HepG2 (cell line): ENCODE results near the gene SIKE1. TPM values are rescaled to one million over a fixed set of nuclear protein-coding genes. Genes with fewer than 3 reads are reported as not detected.

Experiments
- BCL3 ChIP-seq: sonication (generic); formaldehyde crosslinking; IDR thresholded peaks from 2 replicates; pipeline ENCODE4 v1.5.1; 2020; ENCODE audit warnings: mild to moderate bottlenecking, missing genetic modification reagents, moderate library complexity
- CEBPZ ChIP-seq: IDR thresholded peaks from 2 replicates; pipeline ENCODE4 v1.6.1; 2012; ENCODE audit warnings: low read length, improper control_type of control experiment
- CREB3 ChIP-seq: sonication (generic); formaldehyde crosslinking; IDR thresholded peaks from 2 replicates; pipeline ENCODE4 v1.5.0; 2020; ENCODE audit warnings: missing genetic modification reagents
- GRHL1 ChIP-seq: sonication (generic); formaldehyde crosslinking; conservative IDR thresholded peaks from 2 replicates; pipeline ENCODE4 v1.8.0; 2022; ENCODE audit warnings: missing genetic modification reagents
- MAFK ChIP-seq, 2 experiments: IDR thresholded peaks in 1 of 2; conservative IDR thresholded peaks in 1 of 2; 2 replicates each; pipeline ENCODE4 v1.6.1; 2011; ENCODE audit warnings: improper control_type of control experiment in 2 of 2, low read length in 2 of 2
- MTA1 ChIP-seq: sonication (generic); formaldehyde crosslinking; IDR thresholded peaks from 2 replicates; pipeline ENCODE4 v1.4.0; 2020; ENCODE audit warnings: missing genetic modification reagents, mild to moderate bottlenecking, borderline replicate concordance
- PAXIP1 ChIP-seq: sonication (generic); formaldehyde crosslinking; conservative IDR thresholded peaks from 2 replicates; pipeline ENCODE4 v1.4.0; 2020; ENCODE audit warnings: mild to moderate bottlenecking, missing genetic modification reagents, moderate library complexity
- TCF7L2 ChIP-seq: IDR thresholded peaks from 2 replicates; pipeline ENCODE4 v1.6.1; 2011; ENCODE audit warnings: mild to moderate bottlenecking, low read depth, low read length, moderate library complexity
- TEF ChIP-seq: sonication (generic); formaldehyde crosslinking; IDR thresholded peaks from 2 replicates; pipeline ENCODE4 v1.5.0; 2020; ENCODE audit warnings: missing genetic modification reagents
- TGIF2 ChIP-seq: IDR thresholded peaks from 2 replicates; pipeline ENCODE4 v1.6.1; 2016; ENCODE audit warnings: control low read depth, missing compliant biosample characterization
- ZBTB3 ChIP-seq: sonication (generic); formaldehyde crosslinking; IDR thresholded peaks from 2 replicates; pipeline ENCODE4 v1.4.0; 2020; ENCODE audit warnings: low read depth, mild to moderate bottlenecking, moderate library complexity, missing genetic modification reagents, borderline replicate concordance
- ZNF10 ChIP-seq: sonication (generic); formaldehyde crosslinking; IDR thresholded peaks from 2 replicates; pipeline ENCODE4 v1.4.0; 2020; ENCODE audit warnings: mild to moderate bottlenecking, low read depth, missing genetic modification reagents, borderline replicate concordance
- ZNF253 ChIP-seq: sonication (generic); formaldehyde crosslinking; IDR thresholded peaks from 2 replicates; pipeline ENCODE4 v1.8.0; 2022; ENCODE audit warnings: mild to moderate bottlenecking, missing genetic modification reagents, borderline replicate concordance
- ZNF256 ChIP-seq: sonication (generic); formaldehyde crosslinking; conservative IDR thresholded peaks from 2 replicates; pipeline ENCODE4 v1.4.0; 2020; ENCODE audit warnings: missing genetic modification reagents
- ZNF260 ChIP-seq: sonication (generic); formaldehyde crosslinking; IDR thresholded peaks from 2 replicates; pipeline ENCODE4 v1.4.0; 2020; ENCODE audit warnings: missing genetic modification reagents, low read depth, mild to moderate bottlenecking, borderline replicate concordance
- polyA plus RNA-seq, 8 experiments: library from polyadenylated mRNA; depleted of rRNA in 3 of 8; stranded (reverse) in 7 of 8; unstranded in 1 of 8; fragments of >200 nt; fragmentation: Illumina TruSeq in 4 of 8; extraction: Trizol in 4 of 8; gene quantifications; 2 replicates each; pipeline versions ENCODE4 v1.2.1 to v1.2.3, GENCODE V29; 2011 to 2016; ENCODE audit warnings: low read depth in 4 of 8, missing spikeins in 1 of 8, mixed read lengths in 1 of 8; ENCODE audit not compliant: insufficient read depth in 1 of 8
- total RNA-seq, 5 experiments: library from RNA; depleted of rRNA; stranded (reverse); fragments of >200 nt; fragmentation: Illumina TruSeq; extraction: Trizol; gene quantifications; 2 replicates each; pipeline ENCODE4 v1.2.3, GENCODE V29; 2016; ENCODE audit warnings: low read depth in 1 of 5

SIKE1 gene
- total and polyA plus RNA-seq, 2 of the 13 experiments (the other 11 are each of a cell fraction or from before 2014, with no cell fraction given): 36.5 to 58.4 TPM

- peak; percentile 91 for TF ChIP-seq BCL3 (CRISPR knock-in tag)
- TF ChIP-seq TGIF2 (CRISPR knock-in tag): peak; percentile 30; the same call in 1 of the 2 replicates
- 0 out of 4 replicates have a peak, but pooled peaks of 1 of the 2 experiments have one; percentile 0 for TF ChIP-seq MAFK (conservative IDR thresholded peaks at IDR 0.05 in 1 of 2, IDR thresholded peaks at IDR 0.05 in 1 of 2; ENCODE audit: low read length in 2 of 2)
- TF ChIP-seq ZNF10 (CRISPR knock-in tag): no peak
- TF ChIP-seq ZNF253: no peak
- no peak for TF ChIP-seq TEF
- TF ChIP-seq PAXIP1 (CRISPR knock-in tag): peak; percentile 26
- TF ChIP-seq ZBTB3 (CRISPR knock-in tag): no peak
- TF ChIP-seq MTA1 (CRISPR knock-in tag): no peak
- no peak for TF ChIP-seq CEBPZ
- TF ChIP-seq ZNF260: no peak
- TF ChIP-seq ZNF256 (CRISPR knock-in tag): no peak
- TF ChIP-seq TCF7L2: no peak
- TF ChIP-seq CREB3 (CRISPR knock-in tag): no peak
- TF ChIP-seq GRHL1: no peak
Observed at GRCh38 chr1:114757455-114758255, 22.8 kb downstream of the SIKE1 start, which contains the start of gene CSDE1 (continued).
